Hair follicle dermal papilla cell (primary cell): ENCODE data around the gene EMP2. TPM values are rescaled to one million over a fixed set of nuclear protein-coding genes. Genes with fewer than 3 reads are reported as not detected.

Experiments
- small RNA-seq: library from RNA; depleted of rRNA; stranded (forward); fragments of <200 nt; gene quantifications from one replicate; pipeline ENCODE3, GENCODE V24; 2012
- total RNA-seq: library from RNA; depleted of rRNA; stranded (reverse); fragments of >200 nt; gene quantifications from 2 replicates; pipeline ENCODE4 v1.2.3, GENCODE V29; 2012

EMP2 gene, protein sequence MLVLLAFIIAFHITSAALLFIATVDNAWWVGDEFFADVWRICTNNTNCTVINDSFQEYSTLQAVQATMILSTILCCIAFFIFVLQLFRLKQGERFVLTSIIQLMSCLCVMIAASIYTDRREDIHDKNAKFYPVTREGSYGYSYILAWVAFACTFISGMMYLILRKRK
- 27.1 and 47.7 TPM in 2 replicates for total RNA-seq

DNA sequence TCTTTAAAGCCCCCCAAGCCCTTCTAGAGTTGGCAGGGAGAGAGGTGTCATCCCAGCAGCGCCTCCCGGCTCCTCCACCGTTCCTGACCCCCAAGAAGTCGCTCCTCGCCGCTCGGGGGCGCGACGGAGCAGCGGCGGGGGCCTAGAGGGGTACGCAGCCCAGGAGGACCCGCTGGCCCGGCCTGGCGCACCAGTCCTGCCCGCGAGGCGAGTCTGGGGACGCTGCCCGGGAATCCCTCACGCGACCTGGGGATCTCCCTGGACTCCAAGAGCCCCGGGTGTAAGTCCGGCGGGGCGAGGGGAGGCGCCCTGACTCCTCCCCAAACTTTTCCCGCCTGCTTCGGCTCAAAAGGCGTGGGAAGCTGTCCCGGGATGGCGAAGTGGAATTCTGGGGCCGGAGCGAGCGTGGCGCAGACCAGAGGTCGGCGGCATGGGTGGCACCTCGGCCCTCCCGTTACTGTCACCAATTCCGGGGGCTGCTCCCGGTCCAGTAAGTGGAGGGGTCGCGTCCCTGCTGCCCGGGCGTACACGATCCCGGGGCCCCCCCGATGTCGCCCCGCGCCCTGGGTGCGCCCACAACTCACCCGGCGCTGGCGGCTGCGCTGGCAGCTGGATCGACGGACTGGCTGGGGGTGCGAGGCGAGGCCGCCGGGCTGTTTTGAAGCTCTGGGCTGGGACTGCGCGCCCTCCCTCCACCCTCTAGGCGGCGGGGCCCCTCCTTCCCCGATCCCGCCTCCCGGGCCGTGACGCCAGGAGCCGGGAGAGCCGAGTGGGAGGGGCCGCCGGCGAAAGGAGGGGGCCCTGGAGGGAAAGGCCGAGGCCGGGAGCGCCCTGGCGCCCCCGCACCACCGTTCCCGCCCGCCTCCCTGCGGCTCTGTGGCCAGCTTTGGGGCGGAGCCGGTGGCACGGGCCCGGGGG lies at the start of gene EMP2:
Gene EMP2, minus strand, starts transcription at position 634 of the 918 bp plus-strand sequence. CDS start 32,981 bp downstream, outside the sequence.

Small RNA genes lying within 50 kb of the gene (small RNA-seq; reads per million reads assigned to genes)
- gene RNU6-633P = not detected

Other genes starting within 250 kb of the EMP2 start
- gene ATF7IP2, start 194.5 kb downstream of the EMP2 start, total RNA-seq = 1.3 and 4.9 TPM in 2 replicates
- not detected in 2 replicates for gene TEKT5, start 114.3 kb upstream of the EMP2 start, total RNA-seq
- gene NUBP1, start 163.2 kb upstream of the EMP2 start, total RNA-seq = 15.4 and 17.6 TPM in 2 replicates
- under 0.01 TPM in 1 of 2 replicates, not detected in the other for gene TVP23A, start 238.2 kb upstream of the EMP2 start, total RNA-seq